Midbrain (tissue), 1 donor: ENCODE measurements around the gene ATG12.
A peak's percentile ranks its signal among the peaks of the same experiment; 100 is the strongest.
"Not testable (repeated sequence)": the region's sequence is repeated elsewhere in the genome, so short reads cannot be mapped to it uniquely, and the experiment has no call there.

Experiments used
- DNase-seq: peaks from one replicate; lab custom pipeline; 2025; lab: John Stamatoyannopoulos, UW

The ATG12 gene

DNA sequence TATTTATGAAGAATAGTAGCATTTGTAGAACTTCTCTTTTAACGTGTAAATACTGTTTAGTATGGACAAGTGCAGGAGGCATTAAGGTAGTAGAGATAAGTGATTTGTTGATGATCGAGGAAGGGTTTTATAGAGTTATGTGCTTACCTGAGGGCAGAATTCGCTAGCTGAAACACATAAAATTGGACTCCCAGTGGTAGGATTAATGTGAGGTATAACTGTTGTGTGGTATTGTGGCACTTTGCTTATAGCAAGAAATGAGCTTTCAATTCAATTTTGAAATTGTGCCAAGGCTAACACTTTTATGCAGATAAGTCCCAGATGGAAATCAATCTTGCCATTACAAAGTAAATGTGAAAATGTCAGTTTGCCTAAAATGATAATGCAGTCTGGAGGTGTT lies 1.6 kb upstream of the ATG12 start:
- DNase-seq = no peak

GRCh38 chr5:115842089-115842935 lies 947 bp upstream of the ATG12 start:
- DNase-seq = peak; percentile 36

GRCh38 chr5:115840873-115841272 lies 492 bp downstream of the ATG12 start:
- no peak for DNase-seq

GRCh38 chr5:115838885-115839518 lies 2.4 kb downstream of the ATG12 start:
- DNase-seq = peak; percentile 58

DNA sequence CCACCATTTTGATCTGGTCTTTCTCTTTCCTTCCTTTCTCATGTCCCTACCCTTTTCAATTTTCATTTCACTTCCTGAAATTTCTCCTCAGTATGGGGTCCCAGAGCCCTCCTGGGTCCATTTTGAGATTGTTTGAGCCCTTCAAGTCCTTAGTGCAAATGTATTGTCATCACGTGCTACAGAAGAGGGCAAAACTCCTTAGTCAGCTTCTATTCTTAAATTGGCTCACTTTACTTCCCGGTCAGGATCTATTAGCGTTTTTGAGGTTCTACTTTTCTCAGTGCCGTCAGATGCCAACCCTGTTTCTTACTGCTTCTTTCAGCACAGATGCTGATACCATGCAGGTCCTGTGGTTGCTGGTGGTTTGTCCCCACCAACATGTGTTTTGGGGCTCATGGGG lies 5.9 kb downstream of the ATG12 start:
- DNase-seq = no peak

GRCh38 chr5:115831163-115831768 lies 10.1 kb downstream of the ATG12 start:
- DNase-seq = peak; percentile 53

DNA sequence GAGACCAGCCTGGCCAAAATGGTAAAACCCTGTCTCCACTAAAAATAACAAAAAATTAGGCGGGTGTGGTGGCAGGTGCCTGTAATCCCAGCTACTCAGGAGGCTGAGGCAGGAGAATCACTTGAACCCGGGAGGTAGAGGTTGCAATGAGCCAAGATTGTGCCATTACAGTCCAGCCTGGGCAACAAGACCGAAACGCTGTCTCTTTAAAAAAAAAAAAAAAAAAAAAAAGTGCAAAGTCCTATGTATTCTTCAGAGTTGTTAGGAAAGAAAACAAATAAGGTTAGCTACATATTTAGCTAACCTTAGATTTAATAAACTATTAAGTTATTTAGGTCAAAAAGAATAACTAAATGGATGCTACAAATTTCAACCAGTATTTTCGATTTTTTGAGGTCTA lies 11.5 kb downstream of the ATG12 start:
- DNase-seq = no peak

DNA sequence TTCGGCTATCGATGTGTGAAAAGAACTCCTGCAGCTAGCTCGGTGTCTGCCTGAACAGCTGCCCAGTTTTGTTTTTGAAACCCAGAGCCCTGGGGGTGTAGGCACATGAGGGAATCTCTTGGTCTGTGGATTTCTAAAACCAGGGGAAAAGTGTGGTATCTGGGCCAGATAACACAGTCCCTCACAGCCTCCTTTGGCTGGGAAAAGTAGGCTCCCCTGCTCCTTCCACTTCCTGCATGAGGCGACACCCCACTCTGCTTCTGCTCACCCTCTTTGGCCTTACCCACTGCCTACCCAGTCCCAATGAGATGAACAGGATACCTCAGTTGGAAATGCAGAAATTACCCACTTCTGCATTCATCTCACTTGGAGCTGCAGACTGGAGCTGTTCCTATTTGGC lies 15.4 kb downstream of the ATG12 start:
- DNase-seq = no peak

DNA sequence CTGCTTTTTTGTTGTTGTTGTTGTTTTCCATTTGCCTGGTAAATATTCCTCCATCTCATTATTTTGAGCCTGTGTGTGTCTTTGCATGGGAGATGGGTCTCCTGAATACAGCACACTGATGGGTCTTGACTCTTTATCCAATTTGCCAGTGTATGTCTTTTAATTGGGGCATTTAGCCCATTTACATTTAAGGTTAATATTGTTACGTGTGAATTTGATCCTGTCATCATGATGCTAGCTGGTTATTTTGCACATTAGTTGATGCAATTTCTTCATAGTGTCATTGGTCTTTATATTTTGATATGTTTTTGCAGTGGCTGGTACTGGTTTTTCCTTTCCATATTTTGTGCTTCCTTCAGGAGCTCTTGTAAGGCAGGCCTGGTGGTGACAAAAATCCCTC lies 16.4 kb downstream of the ATG12 start:
- not testable (repeated sequence) for DNase-seq

GRCh38 chr5:115820846-115821245 lies 20.5 kb downstream of the ATG12 start:
- DNase-seq = no peak

DNA sequence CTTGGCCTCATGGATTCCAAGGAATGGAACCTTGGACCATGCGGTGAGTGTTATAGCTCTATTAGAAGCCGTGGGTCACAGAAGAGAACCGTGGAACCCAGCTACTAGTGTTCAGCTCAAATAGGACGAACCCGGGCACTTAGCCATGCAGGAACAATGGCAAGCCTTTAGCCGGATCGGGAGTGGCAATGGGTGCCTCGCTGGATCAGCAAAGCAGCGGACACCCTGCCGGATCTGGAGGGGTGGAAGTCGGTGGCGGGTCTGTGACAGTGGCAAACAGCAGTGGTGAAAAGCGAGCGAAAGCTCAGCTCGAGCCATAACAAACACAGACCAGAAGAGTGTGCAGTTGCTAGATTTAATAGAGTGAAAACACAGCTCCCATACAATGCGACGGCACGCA lies 22.5 kb downstream of the ATG12 start:
- peak; percentile 45 for DNase-seq

- no peak for DNase-seq
Observed at GRCh38 chr5:115817386-115817785, 24.0 kb downstream of the ATG12 start.

- DNase-seq = peak; percentile 85
Observed at GRCh38 chr5:115816226-115817081, 24.9 kb downstream of the ATG12 start, which contains the start of gene CDO1. CDO1 (minus strand) TSS chr5:115816659; CDS start chr5:115816397, 262 bp downstream.

- no peak for DNase-seq
Observed at GRCh38 chr5:115815693-115816225, 25.6 kb downstream of the ATG12 start.

- DNase-seq = no peak
Observed at GRCh38 chr5:115815006-115815692, 26.2 kb downstream of the ATG12 start.

DNA sequence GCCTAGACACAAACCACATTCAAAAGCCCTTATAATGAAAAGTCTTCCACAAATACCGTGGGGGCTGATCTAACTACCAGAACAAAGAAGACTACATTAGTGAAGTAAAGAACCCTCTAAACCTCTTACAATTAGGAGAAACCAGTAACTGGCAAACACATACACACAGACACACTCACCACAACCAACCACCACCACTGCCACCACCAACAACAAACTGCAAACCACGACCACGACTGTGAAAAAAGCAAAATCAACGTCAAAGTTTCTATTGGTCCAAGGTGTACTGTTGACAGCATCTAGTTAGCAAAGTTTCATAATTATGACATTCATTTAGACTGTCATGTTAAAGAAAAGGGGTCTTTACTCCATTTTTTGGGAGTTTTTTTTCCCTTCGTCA lies 27.6 kb downstream of the ATG12 start:
- DNase-seq = no peak

GRCh38 chr5:115812372-115812771 lies 29.0 kb downstream of the ATG12 start:
- DNase-seq = no peak

DNA sequence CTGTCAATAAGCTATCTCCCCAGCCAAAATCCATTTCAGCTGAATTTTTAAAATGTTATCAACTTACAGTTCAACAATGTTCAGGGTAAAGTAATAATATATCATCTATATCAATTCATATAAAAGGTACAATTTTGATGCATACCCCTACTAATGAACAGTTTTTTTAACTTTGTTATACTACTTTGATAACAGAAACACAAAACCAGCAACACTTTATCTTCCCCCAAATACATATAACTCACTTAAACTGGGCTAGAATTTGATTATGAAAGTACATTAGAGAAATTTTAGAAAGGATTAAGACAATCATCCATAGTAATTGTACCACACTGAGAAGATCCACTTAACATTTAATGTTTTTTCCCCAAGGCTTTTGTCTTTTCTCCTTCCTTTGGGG lies 30.0 kb downstream of the ATG12 start:
- DNase-seq = no peak

DNA sequence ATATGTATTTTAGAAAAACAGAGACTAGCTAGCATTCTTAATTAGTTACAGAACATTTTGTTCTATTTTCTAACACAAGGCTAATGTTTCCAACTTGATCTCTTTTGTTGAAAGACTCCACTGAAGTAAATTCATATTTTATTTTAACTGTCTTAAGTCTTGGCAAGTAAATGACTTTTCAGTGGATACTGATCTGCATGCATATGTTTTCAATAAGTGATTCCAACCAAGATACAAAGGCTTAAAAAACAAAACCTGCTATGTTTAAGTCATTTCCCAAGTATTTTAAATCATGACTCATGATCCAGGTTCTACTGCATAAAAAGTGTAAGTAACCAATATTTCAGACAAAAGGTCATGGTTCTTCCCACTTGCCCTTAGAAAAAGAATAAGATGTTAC lies 30.6 kb downstream of the ATG12 start:
- no peak for DNase-seq

- no peak for DNase-seq
Observed at GRCh38 chr5:115809946-115810345, 31.4 kb downstream of the ATG12 start.

DNA sequence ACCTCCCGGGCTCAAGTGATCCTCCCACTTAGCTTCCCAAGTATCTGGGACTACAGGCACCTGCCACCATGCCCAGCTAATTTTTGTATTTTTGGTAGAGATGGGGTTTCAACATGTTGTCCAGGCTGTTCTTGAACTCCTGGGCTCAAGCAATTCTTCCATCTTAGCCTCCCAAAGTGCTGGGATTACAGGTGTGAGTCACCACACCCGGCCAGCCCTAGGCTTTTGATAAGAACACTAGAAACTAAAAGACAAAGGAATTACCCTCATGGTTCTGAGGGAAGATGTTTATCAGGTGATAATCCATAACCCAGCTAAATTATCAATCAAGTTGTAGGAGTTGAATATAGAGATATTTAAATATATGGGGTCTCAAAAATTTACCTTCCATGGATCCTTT lies 33.3 kb downstream of the ATG12 start:
- not testable (repeated sequence) for DNase-seq
